ENCODE results near the gene COL20A1.

- TF ChIP-seq EZH2 (IDR thresholded peaks at IDR 0.05; ENCODE audit: insufficient read depth, poor library complexity, severe bottlenecking), result no peak
- no peak for TF ChIP-seq EZH2phosphoT487 (IDR thresholded peaks at IDR 0.05; ENCODE audit: insufficient read depth, low read depth)
Measured at GRCh38 chr20:63352811-63353221, 59.8 kb downstream of the COL20A1 start.
